ENCODE data around the gene LHFPL3. TPM values are rescaled to one million over a fixed set of nuclear protein-coding genes. Genes with fewer than 3 reads are reported as not detected.

The LHFPL3 gene
- total RNA-seq, 1 experiment from 2014 or later, result not detected

GRCh38 chr7:104891949-104892348, 563.5 kb downstream of the LHFPL3 start:
- Histone ChIP-seq H3K27me3 (ENCODE audit: insufficient read depth, low read length) (no peaks in the 10 kb centered on the region), H3K9me3 (ENCODE audit: control insufficient read depth in 1 of 2, insufficient read depth in 1 of 2, low read depth in 1 of 2, low read length in 2 of 2) (no peaks in the 10 kb centered on the region), H3K79me2 (ENCODE audit: insufficient read depth, low read length) (no peaks in the 10 kb centered on the region), H4K20me1 (ENCODE audit: insufficient read depth) (no peaks in the 10 kb centered on the region), H3K4me3 (replicated peaks in 1 of 2; ENCODE audit: low read depth in 1 of 2, low read length in 2 of 2) (no peak overlapping the region), H3K36me3 (ENCODE audit: control insufficient read depth in 1 of 2, insufficient read depth in 2 of 2, low read length in 2 of 2) (no peaks in the 10 kb centered on the region), H3K9ac (ENCODE audit: low read length) (no peak overlapping the region), H3K9me2 (ENCODE audit: insufficient read depth) (no peaks in the 10 kb centered on the region), H2AFZ (ENCODE audit: low read depth, low read length, poor library complexity, severe bottlenecking) (no peak overlapping the region), H3K27ac (ENCODE audit: low read depth, low read length) (no peak overlapping the region), H3K4me2 (ENCODE audit: low read length) (no peak overlapping the region), H3K4me1 (ENCODE audit: control insufficient read depth in 1 of 2, insufficient read depth in 2 of 2, low read length in 2 of 2) (no peaks in the 10 kb centered on the region)
- TF ChIP-seq CBX3 (IDR thresholded peaks at IDR 0.05; ENCODE audit: low read depth), result no peak
- TF ChIP-seq EZH2 (IDR thresholded peaks at IDR 0.05), result no peak
- TF ChIP-seq REST (IDR thresholded peaks at IDR 0.05; ENCODE audit: low read depth), result no peak
- no peak for TF ChIP-seq ZNF274 (IDR thresholded peaks at IDR 0.05; ENCODE audit: low read depth, low read length)
- no peak for TF ChIP-seq ZFX (IDR thresholded peaks at IDR 0.05)
- no peak for TF ChIP-seq CEBPB (IDR thresholded peaks at IDR 0.05; ENCODE audit: low read depth)
- no peak for TF ChIP-seq MAX (IDR thresholded peaks at IDR 0.05)
- TF ChIP-seq CTCF (IDR thresholded peaks at IDR 0.05 in 2 of 3, conservative IDR thresholded peaks at IDR 0.05 in 1 of 3; ENCODE audit: borderline replicate concordance in 1 of 3, insufficient read depth in 1 of 3, low read depth in 2 of 3, low read length in 2 of 3), result no peak
- ChIA-PET CTCF (interaction anchor here (3.4 kb wide), 1 partner anchor 8 kb away, joined by 20 read pairs; no protein-coding TSS in a partner anchor), RAD21 (ENCODE audit: low non-redundant PET in 1 of 2, low total read pairs in 2 of 2, uncharacterized antibody in 2 of 2, unreplicated experiment in 2 of 2) (no interaction called here), POLR2A (no interaction called here)
- DNase-seq (ENCODE audit: low read depth, low spot score) (no peak), ATAC-seq (no peak)
- BruUV-seq (replicated peaks), result no TSS peak
- intact Hi-C loops (cut with micrococcal nuclease), result no loop called here
